ENCODE data around the gene NFAM1.

NFAM1 gene

DNA sequence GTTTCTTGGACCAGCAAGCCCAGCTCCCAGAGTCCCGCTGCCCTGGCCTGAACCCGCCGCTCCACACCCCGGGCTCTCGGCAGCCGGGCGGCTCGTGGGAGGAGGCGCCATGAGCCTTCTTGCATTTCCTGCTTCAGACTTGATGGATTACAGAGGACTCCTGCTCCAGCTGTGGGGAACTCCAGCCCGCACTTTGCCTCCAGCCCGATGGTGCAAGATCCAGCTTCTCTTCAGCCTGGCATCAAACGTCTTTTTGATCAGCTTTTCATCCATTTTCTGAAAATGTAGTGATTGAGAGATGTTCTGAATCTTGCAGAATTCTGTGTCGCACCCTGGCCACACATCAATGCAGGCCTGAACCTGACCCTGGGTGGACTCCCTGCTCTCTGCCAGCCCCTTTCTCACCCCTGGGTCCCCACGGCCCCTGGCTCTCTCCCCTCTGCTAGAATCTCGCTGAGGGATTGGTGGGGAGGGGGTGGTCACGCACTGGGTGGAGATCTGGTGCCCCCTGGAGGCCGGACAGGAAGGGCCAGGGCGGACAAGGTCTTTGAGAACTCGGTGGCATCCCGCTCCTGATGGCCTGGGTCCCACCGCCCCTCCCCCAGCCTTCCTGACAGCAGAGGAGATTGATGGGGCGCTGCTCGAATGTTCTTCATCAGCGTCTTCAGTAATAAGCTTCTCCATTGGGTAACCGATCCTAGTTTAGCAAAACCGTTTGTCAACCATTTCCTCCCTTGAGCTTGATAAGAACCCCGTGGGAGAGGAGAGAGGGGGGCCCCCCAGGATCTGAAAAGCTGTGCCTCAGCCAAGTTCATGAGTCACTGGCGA lies 12.1 kb upstream of the NFAM1 start (continued):
- TF ChIP-seq, protein P1, sequence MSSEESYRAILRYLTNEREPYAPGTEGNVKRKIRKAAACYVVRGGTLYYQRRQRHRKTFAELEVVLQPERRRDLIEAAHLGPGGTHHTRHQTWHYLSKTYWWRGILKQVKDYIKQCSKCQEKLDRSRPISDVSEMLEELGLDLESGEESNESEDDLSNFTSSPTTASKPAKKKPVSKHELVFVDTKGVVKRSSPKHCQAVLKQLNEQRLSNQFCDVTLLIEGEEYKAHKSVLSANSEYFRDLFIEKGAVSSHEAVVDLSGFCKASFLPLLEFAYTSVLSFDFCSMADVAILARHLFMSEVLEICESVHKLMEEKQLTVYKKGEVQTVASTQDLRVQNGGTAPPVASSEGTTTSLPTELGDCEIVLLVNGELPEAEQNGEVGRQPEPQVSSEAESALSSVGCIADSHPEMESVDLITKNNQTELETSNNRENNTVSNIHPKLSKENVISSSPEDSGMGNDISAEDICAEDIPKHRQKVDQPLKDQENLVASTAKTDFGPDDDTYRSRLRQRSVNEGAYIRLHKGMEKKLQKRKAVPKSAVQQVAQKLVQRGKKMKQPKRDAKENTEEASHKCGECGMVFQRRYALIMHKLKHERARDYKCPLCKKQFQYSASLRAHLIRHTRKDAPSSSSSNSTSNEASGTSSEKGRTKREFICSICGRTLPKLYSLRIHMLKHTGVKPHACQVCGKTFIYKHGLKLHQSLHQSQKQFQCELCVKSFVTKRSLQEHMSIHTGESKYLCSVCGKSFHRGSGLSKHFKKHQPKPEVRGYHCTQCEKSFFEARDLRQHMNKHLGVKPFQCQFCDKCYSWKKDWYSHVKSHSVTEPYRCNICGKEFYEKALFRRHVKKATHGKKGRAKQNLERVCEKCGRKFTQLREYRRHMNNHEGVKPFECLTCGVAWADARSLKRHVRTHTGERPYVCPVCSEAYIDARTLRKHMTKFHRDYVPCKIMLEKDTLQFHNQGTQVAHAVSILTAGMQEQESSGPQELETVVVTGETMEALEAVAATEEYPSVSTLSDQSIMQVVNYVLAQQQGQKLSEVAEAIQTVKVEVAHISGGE (tag by site-specific recombination; conservative IDR thresholded peaks at IDR 0.05; ENCODE audit: low read depth) = no peak
- no peak for TF ChIP-seq ZBTB1 (tag by site-specific recombination; IDR thresholded peaks at IDR 0.05)
- peak; percentile 34; the same call in 1 of the 2 replicates for TF ChIP-seq ZBTB8A (tag by site-specific recombination; IDR thresholded peaks at IDR 0.05)
- TF ChIP-seq ZNF514 (tag by site-specific recombination; IDR thresholded peaks at IDR 0.05) = no peak
- TF ChIP-seq ZBTB48 (tag by site-specific recombination; IDR thresholded peaks at IDR 0.05) = peak; percentile 91
- no peak for TF ChIP-seq RBAK (tag by site-specific recombination; IDR thresholded peaks at IDR 0.05)
- TF ChIP-seq, protein P2, sequence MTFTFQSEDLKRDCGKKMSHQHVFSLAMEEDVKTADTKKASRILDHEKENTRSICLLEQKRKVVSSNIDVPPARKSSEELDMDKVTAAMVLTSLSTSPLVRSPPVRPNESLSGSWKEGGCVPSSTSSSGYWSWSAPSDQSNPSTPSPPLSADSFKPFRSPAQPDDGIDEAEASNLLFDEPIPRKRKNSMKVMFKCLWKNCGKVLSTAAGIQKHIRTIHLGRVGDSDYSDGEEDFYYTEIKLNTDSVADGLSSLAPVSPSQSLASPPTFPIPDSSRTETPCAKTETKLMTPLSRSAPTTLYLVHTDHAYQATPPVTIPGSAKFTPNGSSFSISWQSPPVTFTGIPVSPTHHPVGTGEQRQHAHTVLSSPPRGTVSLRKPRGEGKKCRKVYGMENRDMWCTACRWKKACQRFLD (tag by site-specific recombination; IDR thresholded peaks at IDR 0.05) = no peak
- no peak for TF ChIP-seq HOXD13 (CRISPR knock-in tag; IDR thresholded peaks at IDR 0.05; ENCODE audit: borderline replicate concordance)
- TF ChIP-seq ATF2 (tag by site-specific recombination; IDR thresholded peaks at IDR 0.05; ENCODE audit: low read depth) = no peak
- TF ChIP-seq, protein P3, sequence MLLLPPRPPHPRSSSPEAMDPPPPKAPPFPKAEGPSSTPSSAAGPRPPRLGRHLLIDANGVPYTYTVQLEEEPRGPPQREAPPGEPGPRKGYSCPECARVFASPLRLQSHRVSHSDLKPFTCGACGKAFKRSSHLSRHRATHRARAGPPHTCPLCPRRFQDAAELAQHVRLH (tag by site-specific recombination; IDR thresholded peaks at IDR 0.05) = no peak
- TF ChIP-seq ZNF324 (tag by site-specific recombination; IDR thresholded peaks at IDR 0.05) = peak; percentile 59; the same call in 1 of the 2 replicates
- TF ChIP-seq REPIN1 (tag by site-specific recombination; IDR thresholded peaks at IDR 0.05; ENCODE audit: low read depth) = no peak
- TF ChIP-seq ZNF707 (tag by site-specific recombination; IDR thresholded peaks at IDR 0.05) = no peak
- peak; percentile 76 for TF ChIP-seq ZNF654 (tag by site-specific recombination; IDR thresholded peaks at IDR 0.05; ENCODE audit: low read depth)
- peak; percentile 36; the same call in 1 of the 2 replicates for TF ChIP-seq IKZF3 (tag by site-specific recombination; IDR thresholded peaks at IDR 0.05)
- no peak for TF ChIP-seq MYNN (tag by site-specific recombination; IDR thresholded peaks at IDR 0.05; ENCODE audit: borderline replicate concordance)
- TF ChIP-seq SP2 (tag by site-specific recombination; IDR thresholded peaks at IDR 0.05) = no peak; the same call in 1 of the 2 replicates
- TF ChIP-seq BCL11B (tag by site-specific recombination; IDR thresholded peaks at IDR 0.05; ENCODE audit: low read depth) = no peak
- no peak; the same call in 1 of the 2 replicates for TF ChIP-seq ZNF121 (tag by site-specific recombination; IDR thresholded peaks at IDR 0.05)
- no peak for TF ChIP-seq ZNF645 (tag by site-specific recombination; IDR thresholded peaks at IDR 0.05)
- no peak for TF ChIP-seq ZNF302 (tag by site-specific recombination; IDR thresholded peaks at IDR 0.05; ENCODE audit: low read depth)
- TF ChIP-seq ZNF791 (tag by site-specific recombination; IDR thresholded peaks at IDR 0.05) = no peak
- TF ChIP-seq, protein P4, sequence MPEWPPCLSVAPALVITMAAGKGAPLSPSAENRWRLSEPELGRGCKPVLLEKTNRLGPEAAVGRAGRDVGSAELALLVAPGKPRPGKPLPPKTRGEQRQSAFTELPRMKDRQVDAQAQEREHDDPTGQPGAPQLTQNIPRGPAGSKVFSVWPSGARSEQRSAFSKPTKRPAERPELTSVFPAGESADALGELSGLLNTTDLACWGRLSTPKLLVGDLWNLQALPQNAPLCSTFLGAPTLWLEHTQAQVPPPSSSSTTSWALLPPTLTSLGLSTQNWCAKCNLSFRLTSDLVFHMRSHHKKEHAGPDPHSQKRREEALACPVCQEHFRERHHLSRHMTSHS (tag by site-specific recombination; IDR thresholded peaks at IDR 0.05) = no peak
- TF ChIP-seq ZNF513 (tag by site-specific recombination; IDR thresholded peaks at IDR 0.05) = no peak
- TF ChIP-seq SETDB1 (IDR thresholded peaks at IDR 0.05; ENCODE audit: insufficient read length, low read length) = no peak
- peak; percentile 90 for TF ChIP-seq TRIM28 (IDR thresholded peaks at IDR 0.05; ENCODE audit: borderline replicate concordance, low read length)
- no peak for TF ChIP-seq ZNF112 (tag by site-specific recombination; IDR thresholded peaks at IDR 0.05)
- no peak for TF ChIP-seq ZNF830 (tag by site-specific recombination; IDR thresholded peaks at IDR 0.05; ENCODE audit: low read depth)
- no peak for TF ChIP-seq ZFP41 (tag by site-specific recombination; IDR thresholded peaks at IDR 0.05; ENCODE audit: borderline replicate concordance)

Measured in HEK293 (cell line).